Caco-2 (cell line): Measurements from ENCODE around the gene GPR137B. TPM values are rescaled to one million over a fixed set of nuclear protein-coding genes. Genes with fewer than 3 reads are reported as not detected.

Source experiments
- BruUV-seq: library from RNA; stranded (reverse); fragments of 400-500 nt; replicated peaks from 2 replicates; lab custom pipeline; 2021; lab: Mats Ljungman, UMichigan
- CTCF ChIA-PET: fragments of 300-600 bp; sonication (Branson Sonifier 250); formaldehyde crosslinking; loops from one replicate; lab custom pipeline; 2022; ENCODE audit warnings: antibody characterized with exemption; lab: Charles Lee
- POLR2A ChIA-PET: fragments of 300-600 bp; sonication (Branson Sonifier 250); formaldehyde crosslinking; loops from one replicate; lab custom pipeline; 2022; ENCODE audit warnings: antibody characterized with exemption; lab: Charles Lee
- DNase-seq, 2 experiments: peaks; one replicate each; pipeline versions ENCODE4 v3.0.0 to v3.0.0-alpha.2; 2020 to 2022
- H3K27me3 ChIP-seq: replicated peaks from 2 replicates; pipeline ENCODE4 v1.6.0; 2011; ENCODE audit warnings: low read length; ENCODE audit not compliant: control insufficient read depth, insufficient read depth
- H3K36me3 ChIP-seq: 2 replicates; pipeline ENCODE4 v1.5.1; 2011; ENCODE audit warnings: low read length; ENCODE audit not compliant: control insufficient read depth, insufficient read depth
- H3K4me1 ChIP-seq: fragments of 250-450 bp; sonication (Bioruptor Pico); 2 replicates; pipeline ENCODE4 v1.5.1; 2020; ENCODE audit warnings: mild to moderate bottlenecking
- H3K4me3 ChIP-seq: 2 replicates; pipeline ENCODE4 v1.5.1; 2011; ENCODE audit warnings: low read depth, mild to moderate bottlenecking, control low read depth, low read length
- H3K9me3 ChIP-seq: fragments of 250-450 bp; sonication (Bioruptor Pico); 2 replicates; pipeline ENCODE4 v1.5.1; 2020; ENCODE audit warnings: mild to moderate bottlenecking, moderate library complexity
- H3K27ac Mint-ChIP-seq: one replicate; pipeline ENCODE4 v1.8.0; 2022; ENCODE audit warnings: mixed read lengths; ENCODE audit not compliant: unreplicated experiment
- H3K27me3 Mint-ChIP-seq: one replicate; pipeline ENCODE4 v1.8.0; 2022; ENCODE audit warnings: mixed read lengths; ENCODE audit not compliant: insufficient read depth, unreplicated experiment
- H3K36me3 Mint-ChIP-seq: one replicate; pipeline ENCODE4 v1.8.0; 2022; ENCODE audit warnings: mild to moderate bottlenecking, mixed read lengths; ENCODE audit not compliant: insufficient read depth, unreplicated experiment
- H3K4me1 Mint-ChIP-seq: one replicate; pipeline ENCODE4 v1.8.0; 2022; ENCODE audit warnings: low read depth, mixed read lengths; ENCODE audit not compliant: unreplicated experiment
- H3K4me3 Mint-ChIP-seq: one replicate; pipeline ENCODE4 v1.8.0; 2022; ENCODE audit warnings: mild to moderate bottlenecking, moderate library complexity, mixed read lengths; ENCODE audit not compliant: unreplicated experiment
- H3K9me3 Mint-ChIP-seq: one replicate; pipeline ENCODE4 v1.8.0; 2022; ENCODE audit warnings: mixed read lengths; ENCODE audit not compliant: unreplicated experiment
- CTCF ChIP-seq, 2 experiments: fragments of 200-600 bp in 1 of 2; IDR thresholded peaks; 1 replicate in 1 of 2; 2 replicates in 1 of 2; pipeline versions ENCODE4 v1.5.1 to v1.8.0; 2011 to 2022; ENCODE audit warnings: antibody characterized with exemption in 1 of 2, control low read depth in 1 of 2, inconsistent platforms in 1 of 2, low read depth in 1 of 2, low read length in 1 of 2, mild to moderate bottlenecking in 1 of 2, moderate library complexity in 1 of 2; ENCODE audit not compliant: insufficient read depth in 1 of 2, severe bottlenecking in 1 of 2, unreplicated experiment in 1 of 2
- intact Hi-C: fragments of 100-400 bp; cut with micrococcal nuclease; formaldehyde crosslinking; loops from one replicate; pipeline ENCODE4 v1.10.0; 2022; ENCODE audit not compliant: unreplicated experiment
- total RNA-seq: library from RNA; stranded (reverse); gene quantifications from 2 replicates; pipeline ENCODE4 v1.2.3, GENCODE V29; 2022

GPR137B gene
- total RNA-seq, 1 experiment from 2014 or later, result 5.9 TPM

- H3K36me3 ChIP-seq, result no peaks in the 10 kb centered on the region
- Mint-ChIP-seq H3K27me3 (peaks cover 17% of the 10 kb centered on the region), H3K27ac (no peak overlapping the region), H3K4me1 (peaks cover 6% of the 10 kb centered on the region), H3K36me3 (no peaks in the 10 kb centered on the region), H3K9me3 (no peaks in the 10 kb centered on the region), H3K4me3 (no peak overlapping the region)
- ChIA-PET POLR2A (no interaction called here), CTCF (interaction anchor here (0.6 kb wide), 1 partner anchor 964 kb away, joined by 3 read pairs; no protein-coding TSS in a partner anchor)
- TF ChIP-seq CTCF (IDR thresholded peaks at IDR 0.05; ENCODE audit: insufficient read depth in 1 of 2, low read depth in 1 of 2, low read length in 1 of 2, severe bottlenecking in 1 of 2, unreplicated experiment in 1 of 2), result peak in 1 of 2 experiments; percentile 5
- H3K27me3 ChIP-seq, result no peaks in the 10 kb centered on the region; the same call in 1 of the 2 replicates
- no peak overlapping the region for H3K4me3 ChIP-seq
- peaks cover 13% of the 10 kb centered on the region; the same call in 1 of the 2 replicates for H3K4me1 ChIP-seq
- DNase-seq, result no peak
- intact Hi-C loops, result no loop called here
- BruUV-seq, result no TSS peak
- H3K9me3 ChIP-seq, result no peaks in the 10 kb centered on the region
Observed at GRCh38 chr1:236137285-236137852, 5.0 kb upstream of the GPR137B start.

GRCh38 chr1:236139495-236139894 lies 2.8 kb upstream of the GPR137B start:
- Histone ChIP-seq H3K4me3 (no peak overlapping the region), H3K27me3 (no peaks in the 10 kb centered on the region; the same call in none of the 2 replicates), H3K4me1 (peaks cover 8% of the 10 kb centered on the region; the same call in 1 of the 2 replicates), H3K36me3 (no peaks in the 10 kb centered on the region), H3K9me3 (no peaks in the 10 kb centered on the region)
- H3K4me3 Mint-ChIP-seq, result no peak overlapping the region
- no peak for TF ChIP-seq CTCF (IDR thresholded peaks at IDR 0.05; ENCODE audit: insufficient read depth in 1 of 2, low read depth in 1 of 2, low read length in 1 of 2, severe bottlenecking in 1 of 2, unreplicated experiment in 1 of 2)
- no peak overlapping the region for H3K27ac Mint-ChIP-seq
- H3K27me3 Mint-ChIP-seq, result peaks cover 21% of the 10 kb centered on the region
- ChIA-PET POLR2A (no interaction called here), CTCF (no interaction called here)
- no TSS peak for BruUV-seq
- H3K4me1 Mint-ChIP-seq, result peaks cover 12% of the 10 kb centered on the region
- H3K9me3 Mint-ChIP-seq, result no peaks in the 10 kb centered on the region
- no peaks in the 10 kb centered on the region for H3K36me3 Mint-ChIP-seq
- DNase-seq, result no peak
- intact Hi-C loops, result no loop called here

GRCh38 chr1:236140705-236141446 lies 1.5 kb upstream of the GPR137B start:
- ChIA-PET POLR2A (no interaction called here), CTCF (interaction anchor here (0.8 to 1.1 kb wide), 2 partner anchors 33 to 311 kb away, joined by 3 to 5 read pairs; no protein-coding TSS in a partner anchor)
- BruUV-seq, result no TSS peak
- intact Hi-C loops, result no loop called here
- H3K9me3 Mint-ChIP-seq, result no peaks in the 10 kb centered on the region
- Histone ChIP-seq H3K27me3 (no peaks in the 10 kb centered on the region; the same call in none of the 2 replicates), H3K36me3 (no peaks in the 10 kb centered on the region), H3K9me3 (no peaks in the 10 kb centered on the region), H3K4me3 (no peak overlapping the region; the same call in 1 of the 2 replicates), H3K4me1 (peaks cover 8% of the 10 kb centered on the region; the same call in 1 of the 2 replicates)
- TF ChIP-seq CTCF (IDR thresholded peaks at IDR 0.05; ENCODE audit: insufficient read depth in 1 of 2, low read depth in 1 of 2, low read length in 1 of 2, severe bottlenecking in 1 of 2, unreplicated experiment in 1 of 2), result no peak
- no peak overlapping the region for H3K27ac Mint-ChIP-seq
- H3K4me1 Mint-ChIP-seq, result peaks cover 12% of the 10 kb centered on the region
- DNase-seq, result no peak
- H3K27me3 Mint-ChIP-seq, result peaks cover 21% of the 10 kb centered on the region
- H3K4me3 Mint-ChIP-seq, result peak overlapping the region; percentile 94
- no peaks in the 10 kb centered on the region for H3K36me3 Mint-ChIP-seq
